ENCODE data around the gene STK32B. TPM values are rescaled to one million over a fixed set of nuclear protein-coding genes. Genes with fewer than 3 reads are reported as not detected.

The STK32B gene
- total and polyA plus RNA-seq, 8 donors = 0.61 to 5.5 (median 3.1) TPM

DNA sequence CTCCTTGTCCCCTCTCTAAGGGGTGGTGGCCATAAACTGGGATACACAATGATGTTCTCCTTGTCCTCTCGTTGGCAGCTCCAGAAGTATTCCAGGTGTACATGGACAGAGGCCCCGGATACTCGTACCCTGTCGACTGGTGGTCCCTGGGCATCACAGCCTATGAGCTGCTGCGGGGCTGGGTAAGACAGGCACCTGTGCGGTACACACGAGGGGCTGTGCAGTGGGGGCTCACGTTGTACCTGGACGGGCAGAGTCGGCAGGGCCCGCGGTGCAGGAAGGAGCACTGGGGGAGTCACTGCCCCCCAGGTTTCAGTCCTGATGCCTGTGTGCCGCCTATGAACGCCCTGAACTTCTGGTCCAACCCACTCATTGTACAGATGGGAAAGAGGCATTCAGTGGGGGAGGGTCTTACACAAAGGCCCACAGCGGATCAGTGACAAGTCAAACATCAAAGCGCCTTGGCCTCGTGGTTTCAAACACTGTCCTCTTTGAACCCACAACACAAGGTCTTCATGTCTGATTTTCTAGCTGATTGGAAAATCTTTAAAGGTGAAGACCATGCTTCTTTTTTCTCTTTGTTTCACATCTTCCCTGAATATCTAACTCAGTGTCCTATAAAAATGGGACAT, 395.4 kb downstream of the STK32B start:
- H3K27me3 ChIP-seq = no peaks in the 10 kb centered on the region
- no peak for DNase-seq
- 80 to 90% (median 88%) methylated on average over 17 of the region's 17 CpGs for WGBS, 5 donors
- no peaks in the 10 kb centered on the region for H3K4me1 ChIP-seq
- no peaks in the 10 kb centered on the region for H3K36me3 ChIP-seq
- TF ChIP-seq POLR2AphosphoS5 (IDR thresholded peaks at IDR 0.05) (no peak), EP300 (IDR thresholded peaks at IDR 0.05) (no peak), POLR2A (IDR thresholded peaks at IDR 0.05) (no peak)
- TF ChIP-seq, protein P1, sequence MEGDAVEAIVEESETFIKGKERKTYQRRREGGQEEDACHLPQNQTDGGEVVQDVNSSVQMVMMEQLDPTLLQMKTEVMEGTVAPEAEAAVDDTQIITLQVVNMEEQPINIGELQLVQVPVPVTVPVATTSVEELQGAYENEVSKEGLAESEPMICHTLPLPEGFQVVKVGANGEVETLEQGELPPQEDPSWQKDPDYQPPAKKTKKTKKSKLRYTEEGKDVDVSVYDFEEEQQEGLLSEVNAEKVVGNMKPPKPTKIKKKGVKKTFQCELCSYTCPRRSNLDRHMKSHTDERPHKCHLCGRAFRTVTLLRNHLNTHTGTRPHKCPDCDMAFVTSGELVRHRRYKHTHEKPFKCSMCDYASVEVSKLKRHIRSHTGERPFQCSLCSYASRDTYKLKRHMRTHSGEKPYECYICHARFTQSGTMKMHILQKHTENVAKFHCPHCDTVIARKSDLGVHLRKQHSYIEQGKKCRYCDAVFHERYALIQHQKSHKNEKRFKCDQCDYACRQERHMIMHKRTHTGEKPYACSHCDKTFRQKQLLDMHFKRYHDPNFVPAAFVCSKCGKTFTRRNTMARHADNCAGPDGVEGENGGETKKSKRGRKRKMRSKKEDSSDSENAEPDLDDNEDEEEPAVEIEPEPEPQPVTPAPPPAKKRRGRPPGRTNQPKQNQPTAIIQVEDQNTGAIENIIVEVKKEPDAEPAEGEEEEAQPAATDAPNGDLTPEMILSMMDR (IDR thresholded peaks at IDR 0.05) = no peak
- intact Hi-C loops (cut with DNase I; ENCODE audit: low total_unique reads) = no loop called here
- H3K9me3 ChIP-seq = no peaks in the 10 kb centered on the region
- H3K27ac ChIP-seq = no peak overlapping the region
- no peak overlapping the region for H3K4me3 ChIP-seq

DNA sequence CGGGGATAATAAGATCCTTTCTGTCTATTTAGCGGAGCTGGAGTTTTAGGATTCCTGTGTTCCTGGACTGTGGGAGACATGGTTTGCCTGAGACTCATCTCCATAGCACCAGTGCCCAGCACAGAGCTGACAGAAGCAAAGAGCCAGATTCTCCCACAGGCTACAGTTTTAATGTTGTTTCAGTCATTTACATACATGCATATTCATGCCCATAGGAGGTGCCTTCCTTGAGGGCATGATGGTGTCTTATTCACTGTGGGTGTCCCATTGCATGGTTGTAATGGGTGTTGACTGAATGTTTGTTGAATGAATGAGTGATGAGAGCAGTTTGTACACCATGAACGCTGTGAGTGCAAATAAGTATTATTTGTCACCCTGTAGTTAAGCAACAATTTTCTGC, 396.5 kb downstream of the STK32B start:
- 84 to 90% (median 89%) methylated on average over 3 of the region's 3 CpGs for WGBS, 5 donors
- no peak overlapping the region for H3K4me3 ChIP-seq
- H3K27me3 ChIP-seq = no peaks in the 10 kb centered on the region

DNA sequence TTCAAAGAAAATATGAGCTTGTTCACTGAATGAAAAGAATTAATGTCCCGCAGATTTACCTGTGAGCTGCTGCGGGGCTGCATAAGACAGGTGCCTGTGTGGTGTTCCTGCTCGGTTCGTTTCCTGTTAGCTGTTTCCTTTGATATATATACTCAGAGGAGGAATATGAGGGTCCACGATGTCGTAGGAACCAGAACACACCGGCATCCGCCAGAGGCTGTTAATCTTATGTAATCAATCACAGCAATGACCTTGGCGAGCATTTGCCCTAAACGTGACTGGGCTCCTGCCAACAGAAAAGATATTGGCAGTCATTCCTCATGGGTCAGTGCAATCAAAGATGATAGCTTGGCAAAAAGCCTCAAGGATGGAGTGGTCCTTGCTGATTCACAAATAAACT, 396.9 kb downstream of the STK32B start:
- WGBS, 5 donors = 34 to 49% (median 38%) methylated on average over 10 of the region's 10 CpGs
- Histone ChIP-seq H3K27me3 (no peaks in the 10 kb centered on the region), H3K4me1 (no peaks in the 10 kb centered on the region), H3K4me3 (no peak overlapping the region), H3K9me3 (no peaks in the 10 kb centered on the region), H3K36me3 (no peaks in the 10 kb centered on the region), H3K27ac (no peak overlapping the region)
- intact Hi-C loops (cut with DNase I; ENCODE audit: low total_unique reads) = no loop called here
- DNase-seq = peak in 1 of 2 donors; percentile 13
- TF ChIP-seq, protein P1 (IDR thresholded peaks at IDR 0.05) = no peak
- TF ChIP-seq POLR2AphosphoS5 (IDR thresholded peaks at IDR 0.05) (no peak), EP300 (IDR thresholded peaks at IDR 0.05) (no peak), POLR2A (IDR thresholded peaks at IDR 0.05) (no peak)

More for the DNA sequence above, 396.5 kb downstream of the STK32B start:
- Histone ChIP-seq H3K27ac (no peak overlapping the region), H3K36me3 (no peaks in the 10 kb centered on the region), H3K4me1 (no peaks in the 10 kb centered on the region), H3K9me3 (no peaks in the 10 kb centered on the region)
- TF ChIP-seq, protein P1 (IDR thresholded peaks at IDR 0.05) = no peak
- TF ChIP-seq POLR2A (IDR thresholded peaks at IDR 0.05) = no peak
- no peak for TF ChIP-seq EP300 (IDR thresholded peaks at IDR 0.05)
- TF ChIP-seq POLR2AphosphoS5 (IDR thresholded peaks at IDR 0.05) = no peak
- intact Hi-C loops (cut with DNase I; ENCODE audit: low total_unique reads) = no loop called here
- no peak for DNase-seq

DNA sequence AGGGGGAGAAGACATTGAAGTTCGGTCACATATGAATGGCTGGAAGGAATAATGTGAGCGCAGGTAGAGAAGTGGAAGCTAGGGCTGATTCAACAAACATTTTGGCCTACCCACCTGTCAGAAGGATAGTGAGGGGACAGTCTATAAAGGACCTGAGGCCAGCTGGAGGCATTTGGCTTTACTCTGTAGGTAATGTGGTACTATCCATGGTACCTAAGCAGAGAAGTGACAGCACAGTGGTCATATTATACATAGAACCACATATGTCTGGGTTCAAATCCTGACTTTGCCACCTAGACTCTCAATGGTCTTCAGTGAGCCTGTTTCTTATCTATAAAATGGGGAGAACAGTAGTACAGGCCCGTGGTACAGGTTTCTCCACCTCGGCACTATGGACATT, 400.0 kb downstream of the STK32B start:
- TF ChIP-seq, protein P1 (IDR thresholded peaks at IDR 0.05) = no peak
- Histone ChIP-seq H3K4me1 (no peaks in the 10 kb centered on the region), H3K36me3 (no peaks in the 10 kb centered on the region), H3K27ac (no peak overlapping the region), H3K9me3 (no peaks in the 10 kb centered on the region), H3K4me3 (no peak overlapping the region), H3K27me3 (no peaks in the 10 kb centered on the region)
- intact Hi-C loops (cut with DNase I; ENCODE audit: low total_unique reads) = no loop called here
- no peak for DNase-seq
- WGBS, 5 donors = 87 to 94% (median 91%) methylated on average over 4 of the region's 4 CpGs

Data from stomach (tissue), 9 donors.